ENCODE measurements around the gene IDI2. TPM values are rescaled to one million over a fixed set of nuclear protein-coding genes. Genes with fewer than 3 reads are reported as not detected.

IDI2 gene
- total RNA-seq, 2 experiments from 2014 or later, result not detected

- no peaks in the 10 kb centered on the region for H3K36me3 ChIP-seq (ENCODE audit: insufficient read depth, low read length)
- ATAC-seq (ENCODE audit: poor library complexity) (no peak), DNase-seq (no peak)
- no peaks in the 10 kb centered on the region for H3K27me3 ChIP-seq (ENCODE audit: control insufficient read depth in 1 of 2, insufficient read depth in 2 of 2, low read length in 2 of 2)
- Mint-ChIP-seq H3K9me3 (peaks cover 12% of the 10 kb centered on the region), H3K4me3 (no peak overlapping the region), H3K27me3 (no peaks in the 10 kb centered on the region), H3K27ac (no peak overlapping the region), H3K4me1 (ENCODE audit: low read depth) (peaks cover 17% of the 10 kb centered on the region), H3K36me3 (ENCODE audit: low read depth) (peaks cover 25% of the 10 kb centered on the region)
- TF ChIP-seq CTCF (IDR thresholded peaks at IDR 0.05), result no peak
- H3K4me1 ChIP-seq (ENCODE audit: insufficient read depth, low read length), result peaks cover 9% of the 10 kb centered on the region
- H3K4me3 ChIP-seq (ENCODE audit: low read length), result no peak overlapping the region
- ChIA-PET POLR2A (no interaction called here), CTCF (interaction anchor here (1.3 kb wide), 1 partner anchor 12 kb away, joined by 3 read pairs; no protein-coding TSS in a partner anchor)
- H3K27ac ChIP-seq (ENCODE audit: low read depth in 1 of 2, low read length in 2 of 2), result no peak overlapping the region
- intact Hi-C loops (cut with DNase I, micrococcal nuclease), result no loop called here
- peaks cover 18 to 25% of the 10 kb centered on the region in 2 experiments for H3K9me3 ChIP-seq (ENCODE audit: control insufficient read depth in 1 of 2, insufficient read depth in 1 of 2, low read length in 2 of 2)
Observed at GRCh38 chr10:983401-983800, 42.3 kb downstream of the IDI2 start.

GRCh38 chr10:980468-981093 is 45.1 kb downstream of the IDI2 start:
- no peak for TF ChIP-seq CTCF (IDR thresholded peaks at IDR 0.05)
- Mint-ChIP-seq H3K27ac (no peak overlapping the region), H3K9me3 (peaks cover 12% of the 10 kb centered on the region), H3K4me1 (ENCODE audit: low read depth) (no peaks in the 10 kb centered on the region), H3K4me3 (no peak overlapping the region), H3K36me3 (ENCODE audit: low read depth) (peaks cover 24% of the 10 kb centered on the region), H3K27me3 (no peaks in the 10 kb centered on the region)
- Histone ChIP-seq H3K27ac (ENCODE audit: low read depth in 1 of 2, low read length in 2 of 2) (no peak overlapping the region), H3K4me1 (ENCODE audit: insufficient read depth, low read length) (no peaks in the 10 kb centered on the region), H3K27me3 (ENCODE audit: control insufficient read depth in 1 of 2, insufficient read depth in 2 of 2, low read length in 2 of 2) (no peaks in the 10 kb centered on the region), H3K4me3 (ENCODE audit: low read length) (no peak overlapping the region), H3K36me3 (ENCODE audit: insufficient read depth, low read length) (no peaks in the 10 kb centered on the region), H3K9me3 (ENCODE audit: control insufficient read depth in 1 of 2, insufficient read depth in 1 of 2, low read length in 2 of 2) (peaks cover 28 to 29% of the 10 kb centered on the region in 2 experiments)
- CTCF ChIA-PET, result no interaction called here
- ATAC-seq (ENCODE audit: poor library complexity) (no peak), DNase-seq (no peak)
- POLR2A ChIA-PET, result no interaction called here
- intact Hi-C loops (cut with DNase I, micrococcal nuclease), result no loop called here

GRCh38 chr10:978826-979421 is 46.7 kb downstream of the IDI2 start:
- Histone ChIP-seq H3K27ac (ENCODE audit: low read depth in 1 of 2, low read length in 2 of 2) (no peak overlapping the region), H3K4me1 (ENCODE audit: insufficient read depth, low read length) (no peaks in the 10 kb centered on the region), H3K36me3 (ENCODE audit: insufficient read depth, low read length) (no peaks in the 10 kb centered on the region), H3K4me3 (ENCODE audit: low read length) (no peak overlapping the region), H3K9me3 (ENCODE audit: control insufficient read depth in 1 of 2, insufficient read depth in 1 of 2, low read length in 2 of 2) (peaks cover 28 to 29% of the 10 kb centered on the region in 2 experiments), H3K27me3 (ENCODE audit: control insufficient read depth in 1 of 2, insufficient read depth in 2 of 2, low read length in 2 of 2) (no peaks in the 10 kb centered on the region)
- Mint-ChIP-seq H3K4me3 (no peak overlapping the region), H3K27ac (no peak overlapping the region), H3K36me3 (ENCODE audit: low read depth) (peaks cover 24% of the 10 kb centered on the region), H3K9me3 (peaks cover 12% of the 10 kb centered on the region), H3K4me1 (ENCODE audit: low read depth) (no peaks in the 10 kb centered on the region), H3K27me3 (no peaks in the 10 kb centered on the region)
- TF ChIP-seq CTCF (IDR thresholded peaks at IDR 0.05), result no peak
- CTCF ChIA-PET, result no interaction called here
- no peak for DNase-seq
- intact Hi-C loops (cut with DNase I, micrococcal nuclease), result no loop called here
- POLR2A ChIA-PET, result interaction anchor here (1.0 kb wide), 1 partner anchor 9 kb away, joined by 3 read pairs; no protein-coding TSS in a partner anchor
- ATAC-seq (ENCODE audit: poor library complexity), result no peak

Measured in CD4-positive, alpha-beta T cell (primary cell).